NCI-H1105 (cell line): Measurements from ENCODE around the gene LSM8.
"Not testable (repeated sequence)": the region's sequence is repeated elsewhere in the genome, so short reads cannot be mapped to it uniquely, and the experiment has no call there.

Source experiments
- DNase-seq: peaks from one replicate; lab custom pipeline; 2025; lab: John Stamatoyannopoulos, UW

The LSM8 gene

GRCh38 chr7:118214051-118214832, 30.3 kb downstream of the LSM8 start:
- DNase-seq = peak; percentile 90

DNA sequence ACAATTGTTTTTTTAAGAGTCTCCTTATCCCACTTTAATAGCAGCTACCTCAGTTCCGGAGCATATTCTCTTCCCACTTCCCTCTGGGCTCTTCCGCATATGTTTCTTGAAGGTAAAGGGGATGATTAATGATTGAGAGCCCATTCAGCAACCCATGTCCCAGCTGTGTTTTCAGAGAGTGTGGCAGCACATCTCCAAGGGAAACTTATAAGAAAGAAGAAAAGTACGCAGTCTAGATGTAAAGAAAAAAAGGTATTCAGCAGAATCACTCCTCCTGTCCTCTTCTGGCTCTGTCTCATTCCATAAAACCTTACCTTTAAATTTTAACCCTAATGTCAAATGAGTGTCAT, 30.8 kb downstream of the LSM8 start:
- DNase-seq = no peak

- no peak for DNase-seq
Observed at GRCh38 chr7:118217210-118217619, 33.3 kb downstream of the LSM8 start.

DNA sequence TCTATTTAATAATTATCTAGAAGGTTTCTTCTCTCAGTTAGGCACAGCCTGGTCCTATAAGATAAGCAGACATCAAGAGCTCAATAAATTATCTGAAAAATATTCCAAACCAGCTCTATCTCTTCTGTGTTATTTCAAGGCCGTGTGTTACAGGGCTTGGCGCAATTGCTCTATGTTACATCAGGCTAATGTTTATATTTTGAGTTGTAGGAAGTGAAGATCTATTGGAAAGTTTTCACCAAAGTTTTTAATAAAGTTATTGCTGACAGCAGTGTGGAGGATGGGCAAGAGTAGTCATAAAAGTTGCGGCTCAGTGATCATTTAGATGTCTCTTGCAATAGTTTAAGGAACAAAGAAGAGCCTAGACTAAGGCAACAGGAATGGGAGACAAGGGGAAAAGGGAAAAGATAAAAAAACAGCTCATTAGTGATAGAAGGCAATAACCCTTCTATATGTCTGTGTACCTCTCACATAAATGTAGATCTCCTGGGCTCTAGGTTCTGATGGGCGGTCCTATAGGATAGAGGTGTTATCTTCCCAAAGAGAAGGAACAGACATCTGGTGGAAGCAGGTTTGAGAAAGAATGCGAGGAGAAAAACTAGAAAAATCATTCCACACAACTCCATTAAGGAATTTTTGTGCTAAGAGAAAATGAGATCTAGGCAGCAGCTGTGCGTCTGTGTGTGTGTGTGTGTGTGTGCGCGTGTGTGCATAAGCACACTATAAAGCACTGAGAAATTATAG, 34.6 kb downstream of the LSM8 start:
- DNase-seq = no peak

GRCh38 chr7:118219157-118219512, 35.2 kb downstream of the LSM8 start:
- DNase-seq = no peak

GRCh38 chr7:118220583-118220982, 36.6 kb downstream of the LSM8 start:
- no peak for DNase-seq

- DNase-seq = no peak
Observed at GRCh38 chr7:118222591-118222990, 38.6 kb downstream of the LSM8 start.

- no peak for DNase-seq
Observed at GRCh38 chr7:118224521-118224920, 40.6 kb downstream of the LSM8 start, which contains the start of gene ANKRD7. Gene ANKRD7 (plus strand): TSS chr7:118224704. CDS start chr7:118224831, 127 bp downstream.

- no peak for DNase-seq
Observed at GRCh38 chr7:118232837-118233236, 48.9 kb downstream of the LSM8 start.

DNA sequence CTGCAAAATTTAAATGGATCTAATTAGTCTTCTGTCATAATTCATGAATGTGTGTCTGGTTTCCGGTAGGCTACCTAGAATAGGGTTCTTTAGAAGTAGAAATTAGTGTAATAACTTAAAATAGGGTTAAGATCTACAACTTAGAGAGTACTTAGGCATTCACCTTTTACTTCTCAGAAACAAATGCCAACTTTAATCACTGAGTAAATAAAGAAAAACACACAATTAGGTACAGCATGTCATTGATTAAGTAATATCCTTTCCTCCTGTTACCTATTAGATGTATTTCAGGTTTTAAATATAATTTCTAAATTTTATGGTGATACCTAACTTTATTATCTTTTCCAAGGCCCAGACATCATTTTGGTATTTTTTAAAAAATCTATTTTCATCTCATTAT, 49.8 kb downstream of the LSM8 start:
- DNase-seq = no peak

DNA sequence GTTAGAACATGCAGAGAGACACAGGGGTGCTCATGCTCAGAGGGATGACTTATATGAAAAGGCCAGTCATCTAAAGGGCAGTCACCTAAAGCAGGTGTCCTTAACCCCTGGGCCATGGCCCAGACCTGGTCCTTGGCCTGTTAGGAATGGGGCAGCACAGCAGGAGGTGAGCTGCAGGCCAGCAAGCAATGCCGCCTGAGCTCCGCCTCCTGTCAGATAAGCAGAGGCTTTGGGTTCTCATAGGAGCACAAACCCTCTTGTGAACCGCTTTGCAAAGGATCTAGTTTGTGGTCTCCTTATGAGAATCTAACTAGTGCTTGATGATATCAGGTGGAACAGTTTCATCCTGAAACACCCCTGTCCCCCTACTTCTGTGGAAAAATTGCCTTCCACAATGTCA, 55.0 kb downstream of the LSM8 start:
- no peak for DNase-seq

GRCh38 chr7:118240320-118240719, 56.4 kb downstream of the LSM8 start:
- not testable (repeated sequence) for DNase-seq
